Dendritic cell treated with granulocyte-macrophage colony-stimulating factor and Interleukin-4, amounts not matched to agents 40 ng/mL and 50 ng/mL, for 4 days (primary cell): Measurements from ENCODE around the gene DSE.

Experiments
- H3K27ac Mint-ChIP-seq: one replicate; pipeline ENCODE4 v1.8.0; 2022; ENCODE audit warnings: mild to moderate bottlenecking, mixed read lengths
- H3K27me3 Mint-ChIP-seq: one replicate; pipeline ENCODE4 v1.8.0; 2022; ENCODE audit warnings: mild to moderate bottlenecking, mixed read lengths
- H3K36me3 Mint-ChIP-seq: one replicate; pipeline ENCODE4 v1.8.0; 2022; ENCODE audit warnings: low read depth, mixed read lengths
- H3K4me1 Mint-ChIP-seq: one replicate; pipeline ENCODE4 v1.8.0; 2022; ENCODE audit warnings: low read depth, mixed read lengths
- H3K4me3 Mint-ChIP-seq: one replicate; pipeline ENCODE4 v1.8.0; 2022; ENCODE audit warnings: mild to moderate bottlenecking, moderate library complexity, mixed read lengths
- H3K9me3 Mint-ChIP-seq: one replicate; pipeline ENCODE4 v1.8.0; 2022; ENCODE audit warnings: mixed read lengths
- intact Hi-C: fragments of 100-400 bp; cut with micrococcal nuclease; formaldehyde crosslinking; loops from one replicate; pipeline ENCODE4 v1.15.0; 2022

DSE gene

GRCh38 chr6:116385459-116385802, 14.7 kb downstream of the DSE start:
- Mint-ChIP-seq H3K9me3 (no peaks in the 10 kb centered on the region), H3K36me3 (peaks cover 73% of the 10 kb centered on the region), H3K4me1 (peaks cover 83% of the 10 kb centered on the region), H3K4me3 (peak overlapping the region; percentile 41), H3K27ac (peak overlapping the region; percentile 86), H3K27me3 (no peaks in the 10 kb centered on the region)
- intact Hi-C loops = no loop called here

- H3K36me3 Mint-ChIP-seq = peaks cover 68% of the 10 kb centered on the region
- H3K4me3 Mint-ChIP-seq = no peak overlapping the region
- H3K4me1 Mint-ChIP-seq = peaks cover 80% of the 10 kb centered on the region
- no peaks in the 10 kb centered on the region for H3K27me3 Mint-ChIP-seq
- intact Hi-C loops = no loop called here
- no peaks in the 10 kb centered on the region for H3K9me3 Mint-ChIP-seq
- H3K27ac Mint-ChIP-seq = peak overlapping the region; percentile 86
Measured at GRCh38 chr6:116385921-116386320, 15.2 kb downstream of the DSE start.

GRCh38 chr6:116386581-116387299, 16.0 kb downstream of the DSE start:
- Mint-ChIP-seq H3K9me3 (no peaks in the 10 kb centered on the region), H3K27ac (peak overlapping the region; percentile 86), H3K36me3 (peaks cover 61% of the 10 kb centered on the region), H3K27me3 (no peaks in the 10 kb centered on the region), H3K4me1 (peaks cover 73% of the 10 kb centered on the region), H3K4me3 (peak overlapping the region; percentile 33)
- intact Hi-C loops = no loop called here

GRCh38 chr6:116387374-116387773, 16.6 kb downstream of the DSE start:
- no peaks in the 10 kb centered on the region for H3K27me3 Mint-ChIP-seq
- H3K4me3 Mint-ChIP-seq = peak overlapping the region; percentile 33
- H3K9me3 Mint-ChIP-seq = no peaks in the 10 kb centered on the region
- peaks cover 54% of the 10 kb centered on the region for H3K36me3 Mint-ChIP-seq
- peak overlapping the region; percentile 86 for H3K27ac Mint-ChIP-seq
- H3K4me1 Mint-ChIP-seq = peaks cover 72% of the 10 kb centered on the region
- intact Hi-C loops = no loop called here

- H3K27ac Mint-ChIP-seq = peak overlapping the region; percentile 86
- H3K9me3 Mint-ChIP-seq = no peaks in the 10 kb centered on the region
- no peaks in the 10 kb centered on the region for H3K27me3 Mint-ChIP-seq
- no peak overlapping the region for H3K4me3 Mint-ChIP-seq
- intact Hi-C loops = no loop called here
- peaks cover 39% of the 10 kb centered on the region for H3K36me3 Mint-ChIP-seq
- peaks cover 73% of the 10 kb centered on the region for H3K4me1 Mint-ChIP-seq
Measured at GRCh38 chr6:116388924-116389323, 18.2 kb downstream of the DSE start.

- no peaks in the 10 kb centered on the region for H3K27me3 Mint-ChIP-seq
- H3K36me3 Mint-ChIP-seq = peaks cover 36% of the 10 kb centered on the region
- no peaks in the 10 kb centered on the region for H3K9me3 Mint-ChIP-seq
- intact Hi-C loops = no loop called here
- H3K4me3 Mint-ChIP-seq = no peak overlapping the region
- peaks cover 70% of the 10 kb centered on the region for H3K4me1 Mint-ChIP-seq
- peak overlapping the region; percentile 86 for H3K27ac Mint-ChIP-seq
Measured at GRCh38 chr6:116389357-116389756, 18.6 kb downstream of the DSE start.

- H3K4me1 Mint-ChIP-seq = peaks cover 66% of the 10 kb centered on the region
- H3K27ac Mint-ChIP-seq = peak overlapping the region; percentile 52
- no peaks in the 10 kb centered on the region for H3K9me3 Mint-ChIP-seq
- intact Hi-C loops = no loop called here
- H3K27me3 Mint-ChIP-seq = no peaks in the 10 kb centered on the region
- no peak overlapping the region for H3K4me3 Mint-ChIP-seq
- peaks cover 35% of the 10 kb centered on the region for H3K36me3 Mint-ChIP-seq
Measured at GRCh38 chr6:116390581-116390980, 19.8 kb downstream of the DSE start.

- Mint-ChIP-seq H3K27me3 (no peaks in the 10 kb centered on the region), H3K9me3 (no peaks in the 10 kb centered on the region), H3K4me1 (peaks cover 65% of the 10 kb centered on the region), H3K4me3 (peak overlapping the region; percentile 53), H3K27ac (peak overlapping the region; percentile 88), H3K36me3 (peaks cover 42% of the 10 kb centered on the region)
- intact Hi-C loops = no loop called here
Measured at GRCh38 chr6:116392132-116393013, 21.6 kb downstream of the DSE start.

GRCh38 chr6:116393430-116393829, 22.7 kb downstream of the DSE start:
- H3K4me3 Mint-ChIP-seq = no peak overlapping the region
- H3K4me1 Mint-ChIP-seq = peaks cover 57% of the 10 kb centered on the region
- peaks cover 34% of the 10 kb centered on the region for H3K36me3 Mint-ChIP-seq
- no peaks in the 10 kb centered on the region for H3K27me3 Mint-ChIP-seq
- intact Hi-C loops = no loop called here
- peak overlapping the region; percentile 88 for H3K27ac Mint-ChIP-seq
- H3K9me3 Mint-ChIP-seq = no peaks in the 10 kb centered on the region

- Mint-ChIP-seq H3K9me3 (no peaks in the 10 kb centered on the region), H3K4me3 (no peak overlapping the region), H3K27ac (peak overlapping the region; percentile 51), H3K27me3 (no peaks in the 10 kb centered on the region), H3K4me1 (peaks cover 55% of the 10 kb centered on the region), H3K36me3 (peaks cover 44% of the 10 kb centered on the region)
- intact Hi-C loops = no loop called here
Measured at GRCh38 chr6:116395647-116396046, 24.9 kb downstream of the DSE start.

- H3K27ac Mint-ChIP-seq = peak overlapping the region; percentile 51
- intact Hi-C loops = no loop called here
- H3K27me3 Mint-ChIP-seq = no peaks in the 10 kb centered on the region
- no peak overlapping the region for H3K4me3 Mint-ChIP-seq
- peaks cover 44% of the 10 kb centered on the region for H3K36me3 Mint-ChIP-seq
- no peaks in the 10 kb centered on the region for H3K9me3 Mint-ChIP-seq
- H3K4me1 Mint-ChIP-seq = peaks cover 55% of the 10 kb centered on the region
Measured at GRCh38 chr6:116396441-116396840, 25.7 kb downstream of the DSE start.

- Mint-ChIP-seq H3K27ac (no peak overlapping the region), H3K4me3 (no peak overlapping the region), H3K36me3 (peaks cover 44% of the 10 kb centered on the region), H3K4me1 (peaks cover 44% of the 10 kb centered on the region), H3K9me3 (no peaks in the 10 kb centered on the region), H3K27me3 (no peaks in the 10 kb centered on the region)
- intact Hi-C loops = no loop called here
Measured at GRCh38 chr6:116397914-116398313, 27.2 kb downstream of the DSE start.

GRCh38 chr6:116398316-116399010, 27.7 kb downstream of the DSE start:
- intact Hi-C loops = no loop called here
- H3K9me3 Mint-ChIP-seq = no peaks in the 10 kb centered on the region
- H3K4me1 Mint-ChIP-seq = peaks cover 43% of the 10 kb centered on the region
- no peaks in the 10 kb centered on the region for H3K27me3 Mint-ChIP-seq
- no peak overlapping the region for H3K4me3 Mint-ChIP-seq
- H3K27ac Mint-ChIP-seq = no peak overlapping the region
- peaks cover 46% of the 10 kb centered on the region for H3K36me3 Mint-ChIP-seq

- no peaks in the 10 kb centered on the region for H3K27me3 Mint-ChIP-seq
- no peak overlapping the region for H3K4me3 Mint-ChIP-seq
- H3K4me1 Mint-ChIP-seq = peaks cover 46% of the 10 kb centered on the region
- intact Hi-C loops = no loop called here
- H3K36me3 Mint-ChIP-seq = peaks cover 52% of the 10 kb centered on the region
- no peaks in the 10 kb centered on the region for H3K9me3 Mint-ChIP-seq
- H3K27ac Mint-ChIP-seq = no peak overlapping the region
Measured at GRCh38 chr6:116399287-116399686, 28.5 kb downstream of the DSE start.
